GM10847 (cell line): ENCODE measurements around the gene CDHR4.

Experiments used
- POLR2A ChIP-seq: IDR thresholded peaks from 2 replicates; pipeline ENCODE4 v1.6.1; 2011; ENCODE audit not compliant: insufficient read length; ENCODE audit errors: extremely low read depth

The CDHR4 gene

DNA sequence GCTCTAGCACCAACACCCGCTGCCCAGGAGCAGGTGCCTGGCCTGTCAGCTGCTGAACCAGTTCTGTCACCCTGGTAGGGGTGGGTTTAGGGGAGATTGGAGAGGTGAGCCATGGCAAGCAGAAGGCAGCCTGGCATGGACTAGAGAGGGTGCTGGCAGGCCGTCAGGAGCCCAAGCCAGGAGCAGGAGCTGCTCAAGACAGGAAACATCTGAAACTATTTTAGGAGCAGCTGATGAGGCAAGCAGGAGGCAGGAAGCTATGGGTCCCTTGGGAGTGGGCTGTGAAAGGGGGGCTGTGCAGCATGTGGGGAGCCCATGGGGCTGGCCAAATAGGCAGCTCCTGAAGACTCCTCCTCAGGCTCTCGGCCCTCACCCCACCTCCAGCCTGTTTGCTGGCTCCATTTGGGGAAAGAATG, 5.7 kb upstream of the CDHR4 start:
- no peak for TF ChIP-seq POLR2A

DNA sequence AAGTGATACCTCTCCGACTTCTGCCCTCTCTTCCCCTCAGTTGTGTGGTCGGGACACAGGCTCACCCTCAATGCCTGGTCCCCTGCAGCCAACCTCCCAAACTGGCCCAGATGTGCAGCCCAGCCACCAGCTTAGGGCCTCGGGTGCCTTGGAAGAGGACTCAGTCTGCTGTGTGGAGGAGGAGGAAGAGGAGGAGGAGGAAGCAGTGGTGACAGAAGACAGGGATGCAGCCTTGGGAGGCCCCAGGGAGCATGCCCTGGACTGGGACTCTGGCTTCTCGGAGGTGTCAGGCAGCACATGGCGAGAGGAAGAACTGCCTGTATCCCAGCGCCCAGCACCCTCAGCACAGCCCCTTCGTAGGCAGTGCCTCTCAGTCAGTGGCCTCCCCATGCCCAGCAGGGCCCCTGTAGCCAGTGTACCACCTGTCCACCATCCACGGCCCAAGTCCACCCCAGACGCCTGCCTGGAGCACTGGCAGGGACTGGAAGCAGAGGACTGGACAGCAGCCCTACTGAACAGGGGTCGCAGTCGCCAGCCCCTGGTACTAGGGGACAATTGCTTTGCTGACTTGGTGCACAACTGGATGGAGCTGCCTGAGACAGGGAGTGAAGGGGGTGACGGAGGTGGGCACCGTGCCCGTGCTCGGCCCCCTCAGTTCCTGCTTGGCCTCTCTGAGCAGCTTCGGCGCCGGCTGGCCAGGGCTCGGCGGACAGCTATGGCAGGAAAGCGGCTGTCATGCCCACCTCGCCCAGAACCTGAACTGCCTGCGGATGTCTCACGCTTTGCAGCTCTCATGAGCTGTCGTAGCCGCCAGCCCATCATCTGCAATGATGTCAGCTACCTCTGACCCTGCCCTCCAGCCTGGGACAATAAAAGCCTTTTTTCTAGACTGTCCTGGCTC, 4.7 kb upstream of the CDHR4 start:
- no peak for TF ChIP-seq POLR2A

DNA sequence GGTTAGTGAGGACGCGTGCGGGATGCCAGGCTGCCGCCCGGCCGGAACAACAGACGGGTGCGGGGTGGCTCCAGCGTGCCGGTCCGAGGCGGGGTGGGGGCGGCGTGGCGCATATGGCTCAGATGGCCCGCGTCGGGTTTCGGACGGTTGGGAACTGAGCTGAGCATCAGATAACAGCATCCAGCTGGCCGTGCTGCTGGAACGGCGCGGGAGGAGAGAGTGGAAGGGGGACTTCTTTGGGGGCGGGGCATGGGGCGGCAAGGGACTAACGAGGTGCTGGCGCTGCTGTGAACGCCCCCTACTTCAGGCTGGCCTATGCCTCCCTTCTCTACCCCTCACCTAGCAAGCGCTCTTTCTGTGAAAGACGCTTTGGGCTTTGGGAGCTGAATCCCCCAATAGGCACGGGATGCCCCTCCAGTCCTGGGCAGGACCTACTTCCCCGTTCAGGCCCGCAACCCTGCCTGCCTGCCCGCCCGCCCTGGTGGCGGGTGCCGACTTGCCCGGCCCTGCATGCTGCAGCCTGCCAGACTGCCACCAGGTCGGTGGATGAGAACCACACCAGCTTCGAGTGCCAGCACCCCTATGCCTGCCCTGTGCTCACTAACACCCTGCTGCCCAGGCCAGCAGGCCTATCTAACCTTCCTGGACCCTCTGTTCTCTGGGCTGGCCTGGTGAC, 3.9 kb upstream of the CDHR4 start:
- no peak for TF ChIP-seq POLR2A

- peak; percentile 47 for TF ChIP-seq POLR2A
These were observed 3.2 kb upstream of the CDHR4 start, which contains the start of gene INKA1 for GRCh38 chr3:49802719-49803464. Gene INKA1, plus strand, starts transcription at chr3:49803261. Its CDS starts 132 bp downstream, at chr3:49803393.

DNA sequence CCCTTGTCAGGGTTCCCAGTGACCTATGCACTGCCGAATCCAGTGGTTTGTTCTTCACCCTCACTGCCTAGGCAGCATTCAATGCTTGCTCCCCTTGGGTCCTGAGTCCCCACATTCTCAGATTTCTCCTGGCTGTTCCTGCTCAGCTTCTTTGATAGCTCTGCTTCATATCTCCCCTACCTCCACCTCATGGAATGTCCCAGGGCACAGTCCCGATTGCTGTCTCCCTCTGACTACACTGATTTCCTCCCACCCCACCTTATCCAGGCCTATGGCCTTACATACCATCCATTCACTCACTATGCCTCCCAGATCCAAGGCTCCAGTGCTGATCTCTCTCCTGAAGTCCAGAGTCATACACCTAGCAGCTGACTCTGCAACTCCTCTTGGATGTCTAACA, 1.5 kb upstream of the CDHR4 start:
- TF ChIP-seq POLR2A: no peak

- no peak for TF ChIP-seq POLR2A
These were observed 568 bp downstream of the CDHR4 start for GRCh38 chr3:49799105-49799504.

DNA sequence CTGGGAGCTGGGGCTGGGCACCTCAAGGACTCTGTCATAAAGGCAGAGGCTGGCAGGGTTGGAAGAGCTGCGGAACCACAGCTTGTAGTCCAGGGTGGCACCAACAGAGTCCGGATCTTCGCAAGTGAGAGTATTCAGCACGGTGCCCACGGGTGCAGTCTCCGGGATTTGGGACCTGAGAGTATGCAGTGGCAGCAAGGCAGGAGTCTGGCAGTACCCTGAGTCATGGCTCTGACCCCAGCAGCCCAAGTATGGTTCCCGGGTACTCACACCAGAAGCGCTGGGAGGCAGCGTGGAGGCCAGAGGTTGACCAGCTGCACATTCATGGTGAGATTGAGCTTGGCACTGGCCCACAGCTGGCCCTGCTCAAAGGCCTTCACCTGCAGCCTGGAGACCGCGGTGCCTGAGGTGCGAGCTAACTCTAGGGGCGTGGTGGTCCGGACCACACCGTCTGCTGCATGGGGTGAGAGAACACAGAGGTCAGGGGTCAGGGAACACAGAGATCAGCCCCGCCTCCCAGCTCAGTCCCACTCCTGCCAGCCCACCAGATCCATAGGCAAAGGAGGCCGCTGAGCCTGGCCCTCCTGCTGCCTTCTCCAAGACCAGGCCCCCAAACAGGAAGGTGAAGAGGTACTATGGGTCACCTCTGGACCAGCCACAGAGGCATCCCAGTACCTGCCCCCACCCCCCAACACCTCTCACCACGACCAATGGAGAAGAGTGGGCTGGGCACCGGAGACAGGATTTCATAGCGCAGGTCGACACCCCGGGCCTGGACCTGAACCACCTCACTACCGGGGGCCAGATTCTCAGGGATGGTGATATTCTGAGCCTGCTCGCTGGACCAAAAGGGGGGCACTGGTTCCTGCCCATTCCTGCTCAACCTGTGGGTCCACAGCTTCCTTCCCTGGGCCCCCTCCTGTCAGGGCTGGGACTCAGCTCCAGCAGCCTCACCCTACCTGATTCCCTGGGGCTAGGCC, 4.5 kb downstream of the CDHR4 start:
- no peak for TF ChIP-seq POLR2A

GRCh38 chr3:49794431-49794830, 5.2 kb downstream of the CDHR4 start:
- TF ChIP-seq POLR2A: no peak

GRCh38 chr3:49793486-49794085, 6.1 kb downstream of the CDHR4 start:
- no peak for TF ChIP-seq POLR2A

- no peak for TF ChIP-seq POLR2A
These were observed 7.1 kb downstream of the CDHR4 start for GRCh38 chr3:49792371-49793150.

DNA sequence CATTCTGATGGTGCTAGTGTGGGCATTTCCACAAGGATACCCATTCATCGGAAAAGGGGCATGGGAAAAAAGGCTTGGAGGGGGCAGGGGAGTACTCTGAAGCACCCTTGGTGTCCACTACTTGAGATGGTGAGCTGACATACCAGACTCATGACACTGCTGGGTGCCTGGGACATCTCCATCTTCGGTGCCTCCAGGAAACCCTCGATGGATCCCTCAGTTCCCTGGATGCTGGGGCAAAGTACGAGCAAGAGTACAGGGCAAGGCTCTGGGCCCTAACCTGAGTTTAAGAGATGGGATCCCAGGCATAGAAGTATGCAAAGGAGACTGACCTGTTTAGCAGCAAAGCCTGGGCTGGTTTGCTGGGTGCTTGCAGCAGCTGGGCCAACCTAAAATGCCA, 8.1 kb downstream of the CDHR4 start:
- TF ChIP-seq POLR2A: no peak

- TF ChIP-seq POLR2A: no peak
These were observed 8.9 kb downstream of the CDHR4 start for GRCh38 chr3:49790626-49791411.

DNA sequence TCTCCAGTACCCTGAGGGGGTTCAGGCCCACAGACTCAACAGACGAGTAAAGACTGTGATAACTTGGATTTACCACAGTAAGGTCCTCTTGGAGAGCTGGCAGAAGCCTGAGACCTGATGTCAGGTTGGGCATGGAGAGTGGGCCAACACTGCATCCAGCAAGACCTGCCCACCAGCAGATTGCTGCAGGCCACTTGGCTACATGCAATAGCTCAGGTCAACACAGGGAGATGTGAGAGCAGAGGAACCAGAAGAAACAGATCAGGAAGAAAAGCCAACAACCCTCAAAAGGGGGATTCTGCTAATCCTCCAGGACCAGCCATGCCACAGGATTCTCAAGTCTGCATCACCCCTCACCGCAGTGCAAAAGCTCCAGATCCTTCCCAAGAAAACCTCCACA, 11.6 kb downstream of the CDHR4 start:
- no peak for TF ChIP-seq POLR2A
